M059J (cell line): ENCODE data around the gene CTXND1. TPM values are rescaled to one million over a fixed set of nuclear protein-coding genes. Genes with fewer than 3 reads are reported as not detected.

Experiments
- DNase-seq: peaks from one replicate; pipeline ENCODE4 v3.0.0-alpha.2; 2012; ENCODE audit warnings: low read depth
- total RNA-seq: library from RNA; depleted of rRNA; stranded (reverse); fragments of >200 nt; shearing (Covaris generic); gene quantifications from 2 replicates; pipeline ENCODE4 v1.2.3, GENCODE V29; 2014

CTXND1 gene
- total RNA-seq, 1 experiment from 2014 or later = not detected

- DNase-seq = no peak
These were observed 8.0 kb upstream of the CTXND1 start for GRCh38 chr15:80259942-80260510.

DNA sequence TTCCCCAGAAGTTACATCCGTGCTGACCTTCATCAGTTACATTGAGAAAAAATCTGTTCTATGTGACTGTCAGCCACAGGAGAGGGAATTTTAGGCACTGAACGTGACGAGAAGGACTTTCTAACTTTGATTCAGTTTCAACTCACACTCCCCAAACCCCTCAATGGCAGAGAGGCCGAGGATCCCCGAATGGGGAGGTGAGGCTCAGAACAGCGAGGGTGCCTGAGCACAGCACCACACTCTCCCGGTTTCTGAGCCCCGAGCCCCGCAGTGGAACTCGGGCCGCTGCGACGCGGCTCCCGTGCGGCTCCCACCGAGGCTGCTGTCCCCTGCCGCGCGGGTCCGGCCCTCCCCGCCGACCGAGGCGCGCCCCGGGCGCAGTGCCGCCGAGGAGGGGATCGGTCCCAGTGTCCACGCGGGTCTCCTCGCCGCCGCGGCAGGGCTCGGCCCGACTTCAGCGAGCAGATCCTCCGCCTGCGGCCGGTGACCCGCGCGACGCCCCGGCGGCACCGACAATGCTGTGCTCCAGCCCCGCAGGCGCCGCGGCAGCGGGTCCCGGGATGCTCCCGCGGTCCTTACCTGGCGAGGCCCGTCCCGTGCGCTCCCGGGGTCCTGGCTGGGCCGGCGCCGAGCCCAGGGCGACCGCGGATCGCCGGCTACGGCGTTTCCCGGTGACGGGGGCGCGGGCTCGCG lies 439 bp downstream of the CTXND1 start:
- no peak for DNase-seq

DNA sequence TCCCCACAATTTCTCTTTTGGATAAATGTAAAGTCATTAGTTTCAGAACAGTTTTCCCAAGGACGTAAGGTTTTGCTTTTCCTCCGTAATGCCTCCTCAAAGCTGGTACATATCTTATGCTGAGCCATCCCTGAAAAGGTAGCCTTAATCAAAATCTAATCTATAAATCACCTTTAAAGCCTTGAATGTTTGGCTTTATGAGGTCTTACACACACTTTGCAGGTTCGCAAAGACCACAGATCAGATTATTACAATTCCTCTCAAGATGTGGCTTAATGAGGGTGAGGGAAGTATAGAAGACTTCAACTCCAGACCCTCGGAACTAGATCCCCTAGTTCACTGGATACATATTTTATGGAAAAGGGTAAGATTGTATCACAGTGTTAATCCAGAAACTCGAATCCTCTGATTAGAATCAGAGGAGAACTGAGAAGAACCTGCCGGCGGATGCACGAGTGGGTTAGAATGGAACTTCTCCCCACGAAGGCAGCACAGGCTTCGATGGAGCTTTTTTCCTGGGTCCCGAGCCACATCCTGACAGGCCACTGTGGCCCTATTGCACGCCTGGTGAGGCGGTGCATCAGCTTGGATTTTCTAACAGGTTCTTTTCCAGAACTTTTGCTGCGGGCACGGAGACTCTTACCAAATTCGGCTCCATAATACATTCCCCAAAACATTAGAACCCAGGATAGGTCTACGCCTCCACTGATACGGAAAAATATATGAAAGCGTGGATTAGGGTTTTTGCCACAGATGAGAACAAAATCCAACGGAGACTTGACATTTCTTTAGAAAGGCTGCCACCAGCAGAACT lies 1.2 kb downstream of the CTXND1 start:
- no peak for DNase-seq

DNA sequence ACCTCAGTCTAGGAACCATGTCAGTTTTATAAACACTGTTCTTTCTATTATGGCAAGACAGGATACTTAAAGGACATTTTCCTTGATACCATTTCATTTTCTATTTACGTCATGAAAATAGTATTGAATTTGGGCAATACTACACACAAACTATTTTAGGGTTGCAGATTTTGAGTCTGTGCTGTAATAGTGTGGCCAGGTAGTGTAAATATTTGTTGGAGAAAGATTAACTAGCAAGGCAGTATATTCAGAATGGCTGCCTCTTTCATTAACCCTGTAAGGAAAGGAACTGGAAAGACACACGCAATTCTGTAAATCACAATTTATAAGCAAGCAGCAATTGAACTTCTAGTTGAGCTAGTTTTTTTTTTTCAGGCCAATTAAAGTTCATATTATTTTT lies 2.0 kb downstream of the CTXND1 start:
- DNase-seq = no peak

- no peak for DNase-seq
These were observed 4.7 kb downstream of the CTXND1 start for GRCh38 chr15:80247320-80247719.

DNA sequence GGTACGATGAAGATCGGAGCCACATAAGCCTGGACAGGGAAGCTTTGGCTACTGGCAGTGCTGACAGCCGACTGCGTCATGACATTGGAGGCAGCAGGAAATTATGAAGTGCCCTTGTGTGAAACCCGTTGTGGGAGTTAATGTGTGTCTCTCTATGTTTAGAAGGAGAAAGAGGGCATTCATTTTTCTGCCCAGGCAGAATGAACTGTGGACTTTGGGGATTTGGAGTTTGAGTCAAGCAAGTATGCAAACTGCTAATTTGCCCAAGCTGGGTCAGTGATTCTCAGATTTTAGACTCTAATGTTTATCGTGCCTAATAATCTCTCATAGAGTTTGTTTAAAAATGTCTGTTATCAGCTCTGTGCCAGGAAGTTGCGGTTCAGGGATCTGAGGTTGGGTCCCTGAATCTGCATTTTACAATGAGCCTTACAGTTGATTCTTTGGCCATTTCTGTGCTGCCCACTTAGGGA lies 5.6 kb downstream of the CTXND1 start:
- peak; percentile 4 for DNase-seq

DNA sequence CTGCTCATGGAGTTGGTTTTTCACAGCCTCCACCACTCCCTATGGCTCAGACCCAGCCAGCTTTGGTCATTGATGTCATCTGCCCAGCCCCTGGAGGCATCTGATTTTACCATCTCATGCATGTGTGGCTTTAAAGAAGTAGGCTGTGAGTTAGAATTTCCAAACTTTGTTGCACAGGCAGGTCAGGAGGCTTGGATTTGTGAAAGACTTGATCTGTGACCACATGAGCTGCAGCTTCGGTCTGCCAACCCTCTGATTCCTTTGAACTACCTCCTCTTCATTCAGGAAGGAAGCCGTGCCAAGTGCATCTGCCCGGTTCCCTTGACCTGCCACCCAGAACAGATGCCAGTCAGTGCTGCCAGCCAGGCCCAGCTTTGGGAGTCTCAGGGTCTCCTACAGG lies 9.2 kb downstream of the CTXND1 start:
- no peak for DNase-seq

GRCh38 chr15:80242132-80242769 lies 9.8 kb downstream of the CTXND1 start:
- peak; percentile 29 for DNase-seq

- no peak for DNase-seq
These were observed 10.5 kb downstream of the CTXND1 start for GRCh38 chr15:80241508-80241907.

- no peak for DNase-seq
These were observed 11.7 kb downstream of the CTXND1 start for GRCh38 chr15:80240276-80240675.

DNA sequence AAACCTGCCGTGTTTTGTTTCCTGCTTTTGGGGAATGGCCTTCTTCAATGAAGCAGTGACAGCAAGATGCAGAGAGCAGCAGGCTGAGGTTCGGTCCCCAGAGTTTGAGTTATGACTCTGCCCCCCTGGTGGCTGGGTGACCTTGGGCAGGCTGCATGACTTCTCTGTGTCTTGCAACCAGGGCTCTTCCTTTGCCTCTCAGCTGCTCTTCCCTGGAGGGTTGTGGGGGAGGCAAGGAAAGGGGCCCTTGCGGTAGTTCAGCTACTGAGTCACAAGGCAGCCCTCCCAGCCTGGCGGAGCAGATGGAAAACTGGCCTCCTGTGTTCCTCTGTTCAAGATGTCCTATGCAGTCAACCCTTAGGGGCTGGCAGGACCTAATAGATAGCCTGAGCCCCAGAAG lies 17.1 kb downstream of the CTXND1 start:
- peak; percentile 24 for DNase-seq

- DNase-seq = no peak
These were observed 18.4 kb downstream of the CTXND1 start for GRCh38 chr15:80233581-80233980.

- no peak for DNase-seq
These were observed 20.6 kb downstream of the CTXND1 start for GRCh38 chr15:80231371-80231770.

- peak; percentile 74 for DNase-seq
These were observed 22.9 kb downstream of the CTXND1 start for GRCh38 chr15:80228959-80229610.

DNA sequence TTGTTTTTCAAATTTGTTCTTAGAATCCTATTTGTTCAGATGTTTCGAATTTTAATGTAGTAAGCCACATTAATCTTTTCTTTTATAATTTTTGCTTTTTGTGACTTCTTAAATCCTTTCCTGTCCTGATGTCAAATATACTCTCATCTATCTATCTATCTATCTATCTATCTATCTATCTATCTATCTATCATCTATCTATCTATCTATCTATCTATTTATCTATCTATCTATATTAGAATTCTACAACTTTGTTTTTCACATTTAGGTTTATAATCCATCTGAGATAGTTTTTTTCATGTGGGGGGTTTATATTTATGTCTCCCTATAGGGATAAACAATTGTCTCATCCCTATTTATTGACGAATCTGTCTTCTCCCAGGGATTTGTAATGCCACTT lies 32.1 kb downstream of the CTXND1 start:
- DNase-seq = no peak

DNA sequence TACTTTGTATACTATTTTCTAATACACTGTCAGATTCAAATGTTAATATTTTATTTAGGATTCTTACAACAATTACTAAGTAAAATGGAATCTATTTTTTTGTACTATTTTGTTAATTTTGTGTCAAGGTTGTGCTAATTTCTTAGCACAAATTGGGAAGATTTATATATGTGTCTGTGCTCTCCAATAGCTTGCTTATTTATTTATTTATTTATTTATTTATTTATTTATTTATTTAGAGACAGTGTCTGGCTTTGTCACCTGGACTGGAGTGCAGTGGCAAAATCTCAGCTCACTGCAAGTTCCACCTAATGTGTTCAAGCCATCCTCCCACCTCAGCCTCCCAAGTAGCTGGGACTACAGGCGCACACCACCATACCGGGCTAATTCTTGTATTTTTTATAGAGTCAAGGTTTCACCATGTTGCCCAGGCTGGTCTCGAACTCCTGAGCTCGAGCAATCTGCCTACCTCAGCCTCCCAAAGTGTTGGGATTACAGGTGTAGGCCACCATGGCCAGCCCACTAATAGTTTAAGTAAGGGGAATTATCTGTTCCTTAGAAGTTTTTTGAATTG lies 34.6 kb downstream of the CTXND1 start:
- DNase-seq = no peak

DNA sequence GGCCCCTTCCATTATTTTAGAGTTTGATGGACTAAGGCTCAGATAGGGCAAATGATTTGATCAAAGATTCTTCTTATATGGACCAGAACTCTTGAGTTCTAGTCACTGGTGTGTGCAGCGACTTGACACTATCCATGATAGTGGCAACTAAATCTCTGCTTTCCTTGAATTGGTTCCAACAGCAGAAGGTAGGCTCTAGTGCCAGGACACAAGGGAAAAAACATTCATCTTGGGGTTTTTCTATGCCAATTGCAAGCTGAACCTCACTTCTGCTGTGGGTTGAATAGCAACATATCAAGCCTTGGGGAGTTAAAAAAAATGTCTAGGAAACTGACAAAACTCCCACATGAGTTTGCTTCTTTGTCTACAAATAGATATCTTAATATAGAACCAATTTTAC lies 35.1 kb downstream of the CTXND1 start:
- DNase-seq = no peak

GRCh38 chr15:80216141-80216540 lies 35.9 kb downstream of the CTXND1 start:
- no peak for DNase-seq

GRCh38 chr15:80214910-80215309 lies 37.1 kb downstream of the CTXND1 start:
- no peak for DNase-seq

DNA sequence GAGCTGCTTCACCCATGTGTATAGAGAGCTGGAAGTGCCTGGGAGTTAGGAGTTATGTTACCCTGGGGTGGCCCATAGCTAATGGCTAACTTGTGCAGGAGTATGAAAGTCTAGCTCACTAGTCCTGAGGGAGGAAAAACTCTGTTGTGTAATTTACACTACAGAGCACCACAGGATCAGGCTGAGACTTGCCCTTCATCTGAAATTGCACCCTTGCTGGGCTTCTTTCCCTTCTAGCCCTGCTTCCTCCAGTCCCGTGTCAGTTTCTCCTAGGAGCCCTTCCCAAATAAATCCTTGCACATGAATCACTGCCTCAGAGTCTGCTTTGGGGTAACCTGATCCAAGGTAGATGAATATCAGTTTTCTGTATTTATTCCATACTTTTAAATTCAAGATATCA lies 40.0 kb downstream of the CTXND1 start:
- DNase-seq = no peak
